HPDE6-E6E7 (cell line): ENCODE results near the gene FPGS.
A peak's percentile ranks its signal among the peaks of the same experiment; 100 is the strongest.
"Not testable (repeated sequence)": the region's sequence is repeated elsewhere in the genome, so short reads cannot be mapped to it uniquely, and the experiment has no call there.

Source experiments
- DNase-seq: peaks from one replicate; pipeline ENCODE4 v3.0.0; 2011; ENCODE audit warnings: missing footprints; ENCODE audit errors: extremely low spot score

FPGS gene

DNA sequence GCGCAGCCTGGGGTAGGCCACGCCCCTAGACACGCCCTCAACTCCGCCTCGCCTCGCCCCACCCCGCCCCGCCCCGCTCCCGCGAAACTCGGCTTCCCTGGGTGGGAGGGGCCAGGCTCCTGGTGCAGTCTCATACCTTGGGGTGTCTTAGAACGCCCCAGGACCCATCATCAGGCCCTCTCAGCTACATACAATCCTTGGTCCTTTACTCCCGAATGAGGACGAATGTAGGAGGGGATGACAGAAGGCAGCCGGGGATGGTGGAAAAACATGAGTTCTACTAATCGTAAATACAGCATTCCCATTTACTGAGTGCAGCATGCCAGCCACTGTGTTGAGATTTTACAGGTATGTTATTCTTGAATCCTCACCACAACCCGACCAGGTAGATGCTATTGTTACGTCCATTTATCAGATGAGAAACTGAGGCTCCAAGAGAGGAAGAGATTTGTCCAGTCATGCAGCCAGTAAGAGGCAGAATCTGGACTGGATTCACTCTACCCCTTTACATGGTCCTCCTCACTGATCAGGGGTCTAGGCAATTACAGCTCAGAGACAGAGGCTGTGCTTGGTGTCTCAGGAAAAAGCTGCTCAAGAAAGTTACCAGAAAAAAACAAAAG is 31.0 kb upstream of the FPGS start:
- no peak for DNase-seq

DNA sequence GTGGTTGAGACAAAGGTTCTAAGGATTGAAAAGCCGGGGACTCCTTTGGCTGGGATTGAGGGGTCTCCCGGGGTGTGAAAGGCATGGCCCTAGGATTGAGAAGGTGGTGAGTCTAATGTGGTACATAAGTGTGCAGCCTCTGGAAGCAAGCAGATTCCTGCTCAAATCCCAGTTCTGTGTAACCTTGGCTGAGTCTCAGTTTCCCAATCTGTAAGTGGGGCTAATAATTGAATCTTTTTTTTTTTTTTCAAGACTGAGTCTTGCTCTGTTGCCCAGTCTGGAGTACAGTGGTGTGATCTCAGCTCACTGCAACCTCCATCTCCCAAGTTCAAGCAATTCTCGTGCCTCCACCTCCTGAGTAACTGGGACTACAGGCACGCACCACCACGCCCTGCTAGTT is 30.1 kb upstream of the FPGS start:
- no peak for DNase-seq

DNA sequence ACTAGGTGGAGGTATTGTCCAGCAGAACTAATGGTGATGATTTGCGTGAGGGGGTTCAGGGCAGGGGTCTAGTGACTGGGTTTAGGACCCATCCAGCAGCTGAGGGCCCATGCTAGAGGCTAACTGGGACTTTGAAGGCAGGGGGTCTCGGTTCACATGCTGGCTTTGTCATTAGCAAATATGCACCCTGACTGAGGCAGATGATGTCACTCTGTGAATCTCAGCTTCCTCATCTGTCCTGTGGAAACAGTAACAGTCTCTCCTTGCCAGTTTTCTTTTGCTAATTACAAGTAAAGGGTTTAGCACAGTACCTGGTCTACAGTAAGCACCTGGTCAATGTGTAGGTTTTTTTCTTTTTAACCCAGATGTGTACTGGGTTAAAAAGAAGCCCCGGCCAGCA is 29.4 kb upstream of the FPGS start:
- DNase-seq, result no peak

DNA sequence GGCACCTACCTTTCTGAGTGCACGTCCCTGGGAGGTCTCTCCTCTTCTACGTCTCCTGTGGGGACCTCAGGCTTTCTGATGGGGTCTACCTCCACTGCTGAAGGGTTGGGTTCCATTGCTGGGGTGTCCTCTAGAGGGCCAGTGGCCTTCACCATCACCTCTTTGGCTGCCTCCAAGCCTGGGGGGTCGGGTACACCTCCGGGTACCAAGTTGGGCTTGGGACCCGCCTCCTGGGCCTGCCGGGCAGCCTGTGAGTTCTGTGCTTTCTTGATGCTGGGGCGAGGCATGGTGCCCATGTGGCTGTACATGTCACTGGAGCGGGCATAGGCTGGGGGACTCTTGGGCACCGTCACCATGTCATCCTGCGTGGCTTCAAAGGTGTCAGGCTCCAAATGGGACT is 28.7 kb upstream of the FPGS start:
- DNase-seq, result no peak

DNA sequence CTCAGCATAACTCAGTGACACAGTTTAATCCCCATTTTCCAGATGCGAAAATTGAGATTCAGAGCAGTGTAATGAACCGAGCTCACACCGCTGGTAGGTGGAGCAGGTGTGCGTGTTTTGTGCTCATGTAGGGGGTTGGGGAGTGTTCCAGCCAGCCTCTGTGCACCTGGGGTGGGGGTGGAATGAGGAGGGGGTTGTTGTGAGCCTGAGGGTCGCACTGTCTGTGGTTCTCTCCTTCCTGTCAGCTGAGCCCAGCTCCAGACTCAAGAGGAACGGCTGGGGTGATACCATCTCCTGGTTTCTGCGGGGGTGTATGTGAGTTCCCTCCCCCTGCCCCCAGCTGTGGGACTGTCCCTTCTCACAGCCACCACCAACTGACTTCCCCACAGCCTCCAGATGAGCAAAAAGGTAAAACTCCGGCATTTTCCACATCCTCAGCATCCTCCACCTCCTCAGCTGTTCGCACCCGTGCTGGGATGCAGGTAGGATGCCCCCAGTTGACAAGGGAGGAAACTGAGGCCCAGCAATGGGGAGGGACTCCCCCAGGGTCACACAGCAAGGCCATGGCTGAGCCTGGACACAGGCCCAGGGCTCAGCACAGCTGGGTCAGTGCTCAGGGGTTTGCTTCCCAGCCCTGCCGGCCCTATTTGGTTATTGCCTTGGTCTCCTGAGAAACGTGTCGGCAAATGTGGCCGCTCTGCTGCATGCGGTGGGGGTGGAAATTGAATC is 26.3 kb upstream of the FPGS start:
- DNase-seq, result no peak

DNA sequence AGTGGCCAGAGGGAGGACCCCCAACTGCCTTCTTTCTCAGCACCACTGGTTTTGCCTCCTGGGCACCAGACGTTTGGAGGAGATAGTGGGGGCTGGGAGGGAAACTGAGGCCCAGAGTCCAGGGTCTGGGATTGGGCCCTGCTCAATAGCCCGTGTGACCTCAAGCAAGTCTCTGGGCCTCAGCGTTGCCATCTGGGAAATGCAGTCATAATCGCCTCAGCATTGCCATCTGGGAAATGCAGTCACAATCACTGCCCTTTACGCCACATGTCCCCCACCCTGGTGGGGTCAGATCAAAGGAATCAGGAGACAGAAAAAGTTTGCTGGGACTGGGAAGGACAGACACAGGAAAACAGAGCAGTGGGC is 25.8 kb upstream of the FPGS start:
- DNase-seq, result no peak

DNA sequence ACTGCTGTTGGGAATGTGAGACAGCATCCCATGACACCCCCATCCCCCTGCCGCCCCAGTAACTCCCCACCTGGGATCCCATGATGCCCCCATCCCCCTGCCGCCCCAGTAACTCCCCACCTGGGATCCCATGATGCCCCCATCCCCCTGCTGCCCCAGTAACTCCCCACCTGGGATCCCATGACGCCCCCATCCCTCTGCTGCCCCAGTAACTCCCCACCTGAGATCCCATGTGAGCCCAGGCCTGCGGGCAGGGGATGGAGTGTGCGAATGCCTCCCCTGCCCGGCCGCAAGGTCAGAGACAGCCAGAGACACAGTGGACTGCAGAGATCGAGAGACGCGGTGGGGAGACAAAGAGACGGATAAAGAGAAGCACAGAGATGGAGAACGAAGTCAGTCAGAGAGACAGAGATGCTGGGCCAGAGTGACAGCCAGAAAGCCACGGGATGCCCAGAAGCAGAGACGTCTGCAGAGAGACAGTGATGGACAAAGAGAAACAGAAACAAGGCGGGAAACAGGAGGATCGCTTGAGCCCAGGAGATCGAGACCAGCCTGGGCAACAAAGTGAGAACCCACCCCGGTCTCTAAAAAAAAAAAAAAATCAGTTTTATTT is 25.2 kb upstream of the FPGS start:
- no peak for DNase-seq

DNA sequence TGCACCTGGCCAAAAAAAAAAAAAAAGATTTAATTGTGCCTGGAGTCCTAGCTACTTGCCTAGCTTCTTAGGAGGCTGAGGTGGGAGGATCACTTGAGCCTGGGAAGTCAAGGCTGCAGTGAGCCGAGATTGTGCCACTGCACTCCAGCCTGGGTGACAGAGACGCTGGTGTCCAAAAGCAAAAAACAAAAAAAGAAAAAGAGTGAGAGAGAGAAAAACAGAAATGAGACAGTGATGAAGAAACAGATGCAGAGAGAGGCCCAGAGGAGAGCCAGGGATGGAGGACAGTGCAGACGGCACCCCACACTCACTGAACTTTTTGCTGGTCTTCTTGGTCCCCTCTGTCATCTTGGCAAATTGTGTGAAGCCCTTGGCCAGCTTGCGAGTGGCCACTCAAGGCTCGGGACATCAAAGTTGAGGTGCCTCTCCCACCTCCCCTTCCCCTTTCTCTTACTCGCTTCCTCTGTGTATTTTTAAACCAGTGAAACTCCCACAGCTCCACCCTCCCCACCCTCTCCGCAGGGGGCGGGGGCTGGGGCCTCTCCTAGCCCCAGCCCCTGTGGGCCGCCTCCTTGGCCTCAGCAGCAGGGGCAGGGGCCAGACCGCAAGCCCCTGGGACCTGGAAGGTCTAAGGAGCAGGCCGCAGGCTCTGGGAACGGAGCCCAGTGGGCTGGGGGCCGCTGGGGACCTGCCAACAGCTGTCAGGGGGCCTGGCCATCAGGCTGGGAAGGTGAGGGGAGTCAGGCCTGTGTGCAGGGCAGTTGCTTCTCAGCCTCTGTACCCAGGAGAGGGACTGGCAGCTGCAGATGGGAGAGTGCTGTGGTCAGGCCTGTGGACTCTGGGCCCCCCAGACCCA is 24.2 kb upstream of the FPGS start, which contains the start of gene SH2D3C:
Gene SH2D3C, minus strand, starts transcription at position 387 of the 856 bp plus-strand sequence. Its CDS starts 39 bp downstream, at position 348.
- no peak for DNase-seq

DNA sequence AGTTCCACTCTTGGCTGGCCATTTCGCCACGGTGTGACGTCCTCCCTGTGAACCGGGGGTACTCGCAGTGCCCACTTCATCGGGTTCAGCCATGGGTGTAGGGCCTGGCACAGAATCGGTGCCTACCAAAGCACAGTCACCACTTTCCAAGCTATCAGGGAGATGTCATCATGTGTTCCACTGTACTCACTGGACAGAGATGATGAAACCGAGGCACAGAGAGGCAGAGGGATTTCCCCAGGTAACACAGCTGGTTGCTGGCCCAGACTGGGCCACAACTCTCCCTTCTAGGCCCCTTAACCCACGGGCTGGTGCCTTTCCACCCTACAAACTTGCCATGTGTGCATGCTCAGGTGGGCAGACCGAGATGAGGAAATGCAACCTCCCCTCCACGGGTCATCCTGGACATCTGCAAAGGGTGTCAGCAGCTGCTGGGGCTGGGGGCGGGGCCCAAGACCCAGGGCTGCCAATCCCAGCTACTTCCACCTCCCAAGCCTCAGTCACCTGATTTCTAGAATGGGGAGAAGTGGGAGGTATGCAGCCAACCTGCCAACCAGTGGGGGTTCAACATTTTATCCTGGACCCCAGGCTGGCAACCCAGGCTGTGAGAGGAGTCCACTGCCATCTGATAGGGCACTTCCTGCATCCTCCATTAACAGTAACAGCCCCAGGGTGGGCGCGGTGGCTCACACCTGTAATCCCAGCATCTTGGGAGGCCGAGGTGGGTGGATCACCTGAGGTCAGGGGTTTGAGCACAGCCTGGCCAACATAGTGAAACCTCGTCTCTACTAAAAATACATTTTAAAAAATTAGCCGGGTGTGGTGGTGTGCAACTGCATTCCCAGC is 23.3 kb upstream of the FPGS start:
- no peak for DNase-seq

DNA sequence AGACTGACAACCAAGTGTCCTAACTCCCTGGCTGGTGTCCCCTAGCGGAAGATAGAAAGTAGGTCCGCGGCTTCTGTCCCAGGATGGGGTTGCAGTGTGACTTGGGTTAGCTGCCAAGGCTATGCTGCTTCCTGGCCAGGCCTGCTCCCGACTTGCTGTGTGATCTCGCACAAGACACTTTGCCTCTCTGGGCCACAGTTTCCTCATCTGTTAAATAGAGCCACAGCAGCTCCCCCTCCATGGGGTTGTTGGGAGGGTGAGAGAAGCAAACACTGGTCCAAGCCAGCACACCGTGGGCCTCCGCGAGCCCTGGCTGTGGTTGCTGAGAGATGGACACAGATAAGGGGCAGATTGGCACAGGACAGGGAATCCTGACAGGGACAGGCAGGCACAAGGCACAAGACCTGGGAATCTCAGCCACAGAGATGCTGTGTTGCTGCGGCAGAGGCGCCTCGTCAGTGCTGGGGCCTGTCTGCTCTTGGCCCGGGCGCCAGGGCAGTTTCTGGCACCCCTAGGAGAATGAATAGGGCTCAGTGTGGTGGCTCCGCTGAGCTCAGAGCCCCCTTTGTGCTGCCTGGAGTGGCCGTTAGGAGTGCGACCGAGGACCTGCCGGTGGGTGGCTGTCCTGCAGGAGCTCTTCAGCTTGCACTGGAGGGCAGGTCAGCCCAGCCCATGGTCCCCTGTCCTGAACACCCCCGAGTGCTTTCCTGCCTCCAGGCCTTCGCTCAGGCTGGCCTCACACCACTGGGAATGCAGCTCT is 22.4 kb upstream of the FPGS start:
- DNase-seq, result no peak

DNA sequence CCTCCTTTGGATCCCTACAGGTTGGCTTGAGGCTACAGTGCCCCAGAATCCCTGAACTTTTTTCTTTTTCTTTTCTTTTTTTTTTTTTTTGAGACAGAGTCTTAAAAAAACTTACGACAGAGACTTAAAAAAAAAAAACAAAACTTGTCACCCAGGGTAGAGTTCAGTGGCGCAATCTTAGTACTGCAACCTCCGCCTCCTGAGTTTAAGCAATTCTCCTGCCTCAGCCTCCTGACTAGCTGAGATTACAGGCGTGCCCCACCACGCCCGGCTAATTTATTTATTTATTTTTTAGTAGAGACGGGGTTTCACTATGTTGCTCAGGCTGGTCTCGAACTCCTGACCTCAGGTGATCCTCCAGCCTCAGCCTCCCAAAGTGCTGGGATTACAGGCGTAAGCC is 21.8 kb upstream of the FPGS start:
- not testable (repeated sequence) for DNase-seq

DNA sequence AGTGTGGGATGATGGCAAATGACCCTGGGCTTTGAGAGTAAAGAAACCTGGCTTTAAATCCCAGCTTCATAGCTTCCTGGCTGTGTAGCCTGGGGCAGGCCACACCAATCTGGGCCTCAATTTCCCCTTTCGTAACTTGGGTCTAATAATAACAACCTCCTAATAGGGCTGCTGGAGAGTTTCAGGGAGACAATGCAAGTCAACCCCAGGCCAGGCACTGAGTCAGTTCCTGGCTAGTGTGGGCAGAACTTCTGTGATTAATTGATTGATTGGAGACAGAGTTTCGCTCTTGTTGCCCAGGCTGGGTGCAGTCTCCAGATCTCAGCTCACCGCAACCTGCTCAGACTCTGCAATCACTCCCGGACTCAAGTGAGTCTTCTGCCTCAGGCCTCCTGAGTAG is 20.9 kb upstream of the FPGS start:
- DNase-seq, result no peak

DNA sequence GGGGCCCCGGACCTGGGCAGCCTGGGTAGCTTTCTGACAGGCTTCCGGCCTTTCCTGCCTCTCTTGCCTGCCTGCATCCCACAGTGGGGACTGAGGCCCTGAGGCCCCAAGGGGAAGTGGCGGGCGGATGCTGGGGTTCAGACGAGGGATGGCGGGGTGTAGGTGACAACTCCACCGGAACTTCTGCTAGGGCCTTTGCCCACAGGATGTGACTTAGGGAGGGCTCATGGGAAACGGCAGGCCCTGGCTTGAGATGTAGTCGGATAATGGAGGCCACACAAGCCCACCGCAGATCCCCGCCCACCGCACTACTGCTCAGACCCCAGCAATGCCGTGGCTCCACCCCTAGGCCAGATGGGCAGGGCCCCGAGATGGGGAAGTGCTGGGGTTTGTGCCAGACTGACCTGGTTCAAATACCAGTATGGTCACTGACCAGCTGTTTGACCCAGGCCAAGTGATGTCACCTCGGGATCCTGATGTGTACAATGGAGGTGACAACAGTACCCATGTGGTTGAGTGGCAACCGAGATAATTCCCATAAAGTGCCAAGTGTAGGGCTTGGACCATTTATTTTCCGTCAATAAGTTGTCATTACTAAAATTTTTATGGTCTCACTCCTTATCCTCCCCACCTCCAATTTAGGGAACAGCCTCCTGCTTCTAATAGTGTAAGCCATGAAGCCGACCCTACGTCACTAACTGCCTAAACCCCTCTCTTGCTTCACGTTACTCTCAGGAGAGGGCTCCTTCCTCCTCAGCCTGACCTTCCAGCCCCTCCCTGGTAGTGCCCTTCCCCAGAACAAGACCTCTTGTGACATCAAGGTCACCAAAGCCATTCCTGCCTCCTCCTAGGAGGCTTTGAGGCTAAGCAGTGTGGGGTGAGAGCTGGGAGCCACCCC is 19.3 kb upstream of the FPGS start:
- DNase-seq, result no peak

DNA sequence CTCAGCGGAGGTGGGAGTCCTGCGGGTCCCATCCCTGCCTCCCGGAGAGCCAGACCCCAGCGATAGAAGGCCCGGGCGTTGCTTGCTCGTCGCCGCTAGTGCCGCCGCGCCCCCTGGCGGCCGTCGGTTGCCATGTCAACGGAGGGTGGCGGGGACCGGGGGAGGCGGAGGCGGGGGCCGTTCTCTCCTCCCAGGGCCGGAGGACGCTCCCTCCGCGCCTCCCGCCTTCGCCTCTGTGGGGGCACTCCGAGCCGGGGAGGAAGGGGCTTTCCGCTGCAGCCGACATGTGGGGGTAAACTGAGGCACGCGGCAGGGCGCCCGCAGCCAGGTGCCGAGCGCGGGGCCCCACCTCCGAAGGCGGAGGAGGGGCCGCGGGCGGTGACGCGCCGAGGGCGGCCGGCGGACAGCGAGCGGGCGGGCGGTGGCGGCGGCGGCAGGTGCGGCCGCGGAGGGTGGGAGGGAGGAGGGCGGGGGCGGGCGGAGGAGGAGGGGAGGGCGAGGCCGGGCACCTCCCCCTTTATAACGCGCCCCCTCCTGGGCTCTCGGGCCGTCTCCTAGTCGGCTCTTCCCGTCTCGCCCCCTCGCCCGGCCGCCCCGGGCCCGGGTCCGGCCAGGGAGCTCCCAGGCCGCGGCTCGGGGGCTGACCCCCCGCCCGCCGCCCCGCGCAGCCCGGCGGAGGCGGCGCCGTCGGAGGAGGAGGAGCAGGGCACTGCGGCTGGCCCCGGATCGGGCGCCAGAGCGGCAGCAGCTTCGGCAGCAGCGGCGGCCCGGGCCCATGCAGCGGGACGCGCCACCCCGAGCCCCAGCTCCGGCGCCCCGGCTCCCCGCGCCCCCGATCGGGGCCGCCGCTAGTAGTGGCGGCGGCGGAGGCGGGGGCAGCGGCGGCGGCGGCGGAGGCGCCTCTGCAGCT is 17.4 kb upstream of the FPGS start:
- DNase-seq, result peak; percentile 86

DNA sequence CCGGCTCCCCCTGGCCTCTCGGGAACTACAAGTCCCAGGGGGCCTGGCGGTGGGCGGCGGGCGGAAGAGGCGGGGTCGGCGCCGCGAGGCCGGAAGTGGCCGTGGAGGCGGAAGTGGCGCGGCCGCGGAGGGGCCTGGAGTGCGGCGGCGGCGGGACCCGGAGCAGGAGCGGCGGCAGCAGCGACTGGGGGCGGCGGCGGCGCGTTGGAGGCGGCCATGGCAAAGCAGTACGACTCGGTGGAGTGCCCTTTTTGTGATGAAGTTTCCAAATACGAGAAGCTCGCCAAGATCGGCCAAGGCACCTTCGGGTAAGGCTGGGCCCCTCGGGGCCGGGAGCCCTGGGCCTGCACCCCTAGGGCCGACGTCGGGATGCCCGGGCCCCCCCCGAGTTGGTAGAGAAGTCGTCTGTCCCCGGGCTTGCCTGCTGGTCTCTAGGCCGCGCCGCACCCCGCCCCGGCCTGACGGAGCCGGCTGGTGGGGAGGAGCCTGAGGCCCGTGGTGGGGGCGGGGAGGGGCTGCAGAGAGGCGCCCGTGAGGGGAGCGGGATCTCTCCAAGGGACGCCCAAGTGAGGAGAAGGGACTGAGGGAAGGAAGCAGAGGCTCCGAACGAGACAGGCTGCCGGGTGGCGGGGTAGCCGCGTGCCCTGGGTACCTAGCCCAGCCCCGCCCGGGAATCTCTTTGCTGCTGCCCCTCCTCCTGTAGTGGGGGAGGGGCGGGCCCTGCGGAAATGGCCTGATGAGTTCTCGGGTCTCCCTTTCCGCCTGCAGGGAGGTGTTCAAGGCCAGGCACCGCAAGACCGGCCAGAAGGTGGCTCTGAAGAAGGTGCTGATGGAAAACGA is 16.5 kb upstream of the FPGS start, which contains the start of gene CDK9:
Gene CDK9, plus strand, starts transcription at position 102 of the 840 bp plus-strand sequence. Its CDS starts 115 bp downstream, at position 217.
- DNase-seq, result peak; percentile 77

DNA sequence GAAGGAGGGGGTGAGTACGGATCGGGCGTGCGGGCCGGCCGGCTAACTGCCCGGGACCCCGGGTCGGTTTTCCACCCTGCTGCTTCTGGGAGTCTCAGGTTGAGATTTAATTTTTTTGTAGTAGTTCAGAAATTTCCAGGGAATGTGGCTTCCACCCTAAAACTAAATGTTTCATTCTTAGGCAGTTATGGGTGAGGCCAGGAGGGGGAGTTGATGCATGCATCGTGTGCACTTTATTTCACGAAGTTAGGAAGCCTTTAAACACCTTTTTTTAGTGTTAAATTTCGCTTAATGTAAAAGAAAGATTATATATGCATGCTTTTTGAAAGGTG is 15.9 kb upstream of the FPGS start:
- DNase-seq, result no peak

DNA sequence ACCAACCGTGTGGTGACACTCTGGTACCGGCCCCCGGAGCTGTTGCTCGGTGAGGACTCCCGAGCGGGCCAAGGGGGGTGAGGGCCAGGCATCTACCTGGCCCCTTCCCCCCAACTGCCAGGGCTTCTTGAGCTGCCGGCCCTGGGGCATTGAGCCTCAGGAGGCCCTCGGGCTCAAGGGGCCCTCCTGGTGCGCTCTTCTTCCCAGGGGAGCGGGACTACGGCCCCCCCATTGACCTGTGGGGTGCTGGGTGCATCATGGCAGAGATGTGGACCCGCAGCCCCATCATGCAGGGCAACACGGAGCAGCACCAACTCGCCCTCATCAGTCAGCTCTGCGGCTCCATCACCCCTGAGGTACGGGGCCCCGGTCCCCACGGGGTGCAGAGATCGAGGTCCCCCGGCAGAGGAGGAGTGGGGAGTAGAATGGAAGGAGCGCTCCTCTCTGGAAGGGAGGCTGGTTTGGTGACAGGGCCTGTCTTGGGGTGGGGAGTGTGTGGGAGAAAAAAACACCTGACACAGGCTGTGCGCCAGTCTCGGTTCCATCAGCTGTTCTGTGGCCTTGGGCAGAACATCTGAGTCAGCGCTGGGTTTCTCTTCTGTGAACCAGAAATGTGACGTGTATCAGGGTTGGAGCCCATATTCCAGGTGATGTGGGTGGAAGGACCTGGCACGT is 14.2 kb upstream of the FPGS start:
- DNase-seq, result no peak
